NCI-H510A treated with DMSO at 0.1 percent for 48 hours (cell line): Measurements from ENCODE around the gene IZUMO4.
A peak's percentile ranks its signal among the peaks of the same experiment; 100 is the strongest.

Source experiments
- DNase-seq: peaks from one replicate; lab custom pipeline; 2025; lab: John Stamatoyannopoulos, UW

The IZUMO4 gene

GRCh38 chr19:2096480-2097202 lies at the start of gene IZUMO4:
Gene IZUMO4, plus strand, starts transcription at chr19:2096915. Its CDS starts 31 bp downstream, at chr19:2096946.
- peak; percentile 93 for DNase-seq

GRCh38 chr19:2047076-2047448 lies 49.7 kb upstream of the IZUMO4 start:
- DNase-seq, result no peak

- DNase-seq, result no peak
These were observed 49.1 kb upstream of the IZUMO4 start for GRCh38 chr19:2047449-2048103.

- DNase-seq, result no peak
These were observed 48.4 kb upstream of the IZUMO4 start for GRCh38 chr19:2048104-2048958.

- no peak for DNase-seq
These were observed 47.6 kb upstream of the IZUMO4 start for GRCh38 chr19:2048959-2049740.

GRCh38 chr19:2049741-2050348 lies 46.9 kb upstream of the IZUMO4 start:
- peak; percentile 44 for DNase-seq

GRCh38 chr19:2050349-2050990 lies 46.2 kb upstream of the IZUMO4 start:
- no peak for DNase-seq

- peak; percentile 69 for DNase-seq
These were observed 45.5 kb upstream of the IZUMO4 start, which contains the start of gene MKNK2 for GRCh38 chr19:2050991-2051772. Gene MKNK2, minus strand, starts transcription at chr19:2051244. Its CDS starts 393 bp downstream, at chr19:2050851.

GRCh38 chr19:2051773-2052704 lies 44.7 kb upstream of the IZUMO4 start:
- no peak for DNase-seq

GRCh38 chr19:2053601-2054389 lies 42.9 kb upstream of the IZUMO4 start:
- DNase-seq, result no peak

GRCh38 chr19:2054763-2055162 lies 42.0 kb upstream of the IZUMO4 start:
- peak; percentile 29 for DNase-seq

- peak; percentile 7 for DNase-seq
These were observed 40.5 kb upstream of the IZUMO4 start for GRCh38 chr19:2055931-2056836.

GRCh38 chr19:2056837-2057192 lies 39.9 kb upstream of the IZUMO4 start:
- DNase-seq, result no peak

- no peak for DNase-seq
These were observed 38.9 kb upstream of the IZUMO4 start for GRCh38 chr19:2057484-2058469.

GRCh38 chr19:2058570-2059421 lies 37.9 kb upstream of the IZUMO4 start:
- no peak for DNase-seq
